ENCODE measurements around the gene STOML3. TPM values are rescaled to one million over a fixed set of nuclear protein-coding genes. Genes with fewer than 3 reads are reported as not detected.

The STOML3 gene
- total and polyA plus RNA-seq, 8 donors, result 0.07 TPM; not detected in 7

DNA sequence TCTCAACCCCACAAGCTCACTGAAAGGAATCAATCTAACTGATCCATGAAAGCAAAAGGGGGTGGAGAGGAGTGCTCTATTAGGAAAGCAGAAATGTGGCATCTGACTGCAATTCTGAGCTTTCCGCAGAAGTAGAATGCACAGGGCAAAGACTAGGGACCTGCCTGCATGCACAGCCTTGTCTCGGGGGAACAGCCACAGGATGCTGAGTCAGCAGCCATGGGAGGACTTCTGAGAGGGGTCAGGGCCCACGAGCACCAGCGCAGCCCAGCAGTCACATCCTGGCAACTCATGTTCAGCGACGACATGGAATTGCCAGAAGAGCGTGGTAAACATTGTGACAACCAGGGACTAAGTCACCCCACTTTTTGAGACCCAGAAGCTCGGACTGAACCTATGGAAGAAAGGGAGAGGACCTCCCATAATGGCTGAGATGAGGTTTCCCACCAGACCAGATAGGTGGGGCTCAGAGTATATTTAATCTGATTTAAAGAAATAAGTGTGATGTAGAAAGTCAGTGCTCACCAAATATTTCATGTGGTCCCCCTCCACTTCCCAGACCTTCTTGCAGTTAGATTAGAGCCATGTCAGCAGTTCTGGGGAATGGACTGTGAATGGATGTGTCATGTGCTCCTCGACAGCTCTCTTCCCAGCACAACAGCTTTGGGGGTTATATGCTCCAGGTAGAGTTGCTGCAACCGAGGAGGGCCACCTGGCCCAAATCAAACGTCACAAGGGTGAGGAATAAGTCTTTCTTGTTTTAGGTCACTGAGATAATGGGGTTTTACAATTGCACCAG is 32.6 kb downstream of the STOML3 start:
- FAIRE-seq (no peak), DNase-seq (no peak), ATAC-seq (no peak)
- intact Hi-C loops (cut with DNase I), result no loop called here
- Histone ChIP-seq H3K9me3 (no peaks in the 10 kb centered on the region), H3K4me1 (no peaks in the 10 kb centered on the region), H3K27me3 (no peaks in the 10 kb centered on the region), H3K4me3 (no peak overlapping the region), H3K27ac (no peak overlapping the region), H3K36me3 (no peaks in the 10 kb centered on the region)
- TF ChIP-seq, protein P1, sequence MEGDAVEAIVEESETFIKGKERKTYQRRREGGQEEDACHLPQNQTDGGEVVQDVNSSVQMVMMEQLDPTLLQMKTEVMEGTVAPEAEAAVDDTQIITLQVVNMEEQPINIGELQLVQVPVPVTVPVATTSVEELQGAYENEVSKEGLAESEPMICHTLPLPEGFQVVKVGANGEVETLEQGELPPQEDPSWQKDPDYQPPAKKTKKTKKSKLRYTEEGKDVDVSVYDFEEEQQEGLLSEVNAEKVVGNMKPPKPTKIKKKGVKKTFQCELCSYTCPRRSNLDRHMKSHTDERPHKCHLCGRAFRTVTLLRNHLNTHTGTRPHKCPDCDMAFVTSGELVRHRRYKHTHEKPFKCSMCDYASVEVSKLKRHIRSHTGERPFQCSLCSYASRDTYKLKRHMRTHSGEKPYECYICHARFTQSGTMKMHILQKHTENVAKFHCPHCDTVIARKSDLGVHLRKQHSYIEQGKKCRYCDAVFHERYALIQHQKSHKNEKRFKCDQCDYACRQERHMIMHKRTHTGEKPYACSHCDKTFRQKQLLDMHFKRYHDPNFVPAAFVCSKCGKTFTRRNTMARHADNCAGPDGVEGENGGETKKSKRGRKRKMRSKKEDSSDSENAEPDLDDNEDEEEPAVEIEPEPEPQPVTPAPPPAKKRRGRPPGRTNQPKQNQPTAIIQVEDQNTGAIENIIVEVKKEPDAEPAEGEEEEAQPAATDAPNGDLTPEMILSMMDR (IDR thresholded peaks at IDR 0.05), result no peak
- WGBS, 2 donors, result 79% methylated on average over 11 of the region's 11 CpGs

DNA sequence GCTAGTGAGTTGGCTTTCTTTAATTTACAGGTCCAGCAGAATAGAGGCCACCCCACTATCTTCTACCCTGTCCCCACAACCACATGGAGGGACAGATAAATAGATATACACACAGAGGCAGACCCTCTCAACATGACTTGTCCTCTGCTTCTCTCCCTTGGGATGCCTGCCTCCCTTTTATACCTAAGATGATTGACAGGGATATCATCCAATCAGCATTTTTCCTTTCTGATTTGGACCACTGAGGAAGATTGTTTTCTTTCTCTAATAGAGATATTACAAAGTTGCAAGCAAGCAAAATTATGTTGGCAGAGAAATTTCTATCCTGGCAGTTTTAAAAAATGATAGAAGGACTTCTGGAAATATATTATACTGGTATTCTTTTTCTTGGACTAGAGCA is 35.8 kb downstream of the STOML3 start:
- Histone ChIP-seq H3K4me1 (no peaks in the 10 kb centered on the region), H3K36me3 (no peaks in the 10 kb centered on the region), H3K4me3 (no peak overlapping the region), H3K27ac (no peak overlapping the region), H3K27me3 (no peaks in the 10 kb centered on the region), H3K9me3 (no peaks in the 10 kb centered on the region)
- FAIRE-seq (no peak), DNase-seq (no peak), ATAC-seq (no peak)
- TF ChIP-seq, protein P1 (IDR thresholded peaks at IDR 0.05), result no peak
- intact Hi-C loops (cut with DNase I), result no loop called here

DNA sequence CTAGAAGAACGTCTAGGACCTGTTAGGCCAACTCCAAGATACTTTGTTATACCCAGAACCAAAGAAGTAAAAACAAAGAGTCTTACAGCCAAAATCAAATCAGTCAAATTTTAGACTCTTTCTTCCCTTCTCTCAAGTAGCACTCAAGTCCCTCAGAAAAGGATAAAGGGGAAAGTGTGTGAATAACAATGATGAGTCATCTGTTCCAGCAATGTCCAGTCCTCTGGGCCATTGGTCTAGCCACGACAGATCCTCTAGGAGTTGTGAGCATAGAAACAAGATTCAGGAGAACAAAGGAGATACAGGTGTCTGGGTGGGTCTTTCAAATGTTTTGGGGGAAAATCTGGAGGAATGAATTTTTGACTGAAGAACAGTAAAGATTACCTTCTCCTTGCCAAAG is 36.3 kb downstream of the STOML3 start:
- Histone ChIP-seq H3K4me3 (no peak overlapping the region), H3K4me1 (no peaks in the 10 kb centered on the region), H3K27me3 (no peaks in the 10 kb centered on the region), H3K27ac (no peak overlapping the region), H3K36me3 (no peaks in the 10 kb centered on the region), H3K9me3 (no peaks in the 10 kb centered on the region)
- intact Hi-C loops (cut with DNase I), result no loop called here
- FAIRE-seq, result no peak
- TF ChIP-seq, protein P1 (IDR thresholded peaks at IDR 0.05), result no peak
- 61 to 69% methylated on average over 2 of the region's 2 CpGs for WGBS, 2 donors
- DNase-seq, result no peak
- no peak for ATAC-seq

DNA sequence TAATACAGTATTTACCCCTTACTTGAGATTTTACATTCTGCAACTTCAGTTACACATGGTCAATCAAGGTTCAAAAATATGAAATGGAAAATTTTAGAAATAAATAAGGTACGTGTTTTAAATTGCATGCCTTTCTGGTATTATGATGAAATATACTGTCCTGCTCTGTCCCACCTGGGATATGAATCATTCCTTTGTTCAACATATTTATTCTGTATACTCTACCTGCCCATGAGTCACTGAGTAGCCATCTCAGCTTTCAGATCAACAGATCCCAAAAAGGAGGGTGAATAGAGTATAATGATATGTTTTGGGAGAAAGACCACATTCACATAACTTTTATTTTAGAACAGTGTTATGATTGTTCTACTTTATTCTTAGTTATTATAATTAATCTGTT is 37.8 kb downstream of the STOML3 start:
- DNase-seq, result no peak
- ATAC-seq, result peak in 1 of 4 donors; percentile 59
- Histone ChIP-seq H3K4me1 (no peaks in the 10 kb centered on the region), H3K36me3 (no peaks in the 10 kb centered on the region), H3K4me3 (no peak overlapping the region), H3K9me3 (no peaks in the 10 kb centered on the region), H3K27ac (peak overlapping the region in 1 of 4 donors; percentile 66), H3K27me3 (no peaks in the 10 kb centered on the region)
- TF ChIP-seq, protein P1 (IDR thresholded peaks at IDR 0.05), result no peak
- intact Hi-C loops (cut with DNase I), result no loop called here
- 82 to 93% methylated on average over 1 of the region's 1 CpG for WGBS, 2 donors
- no peak for FAIRE-seq
